ENCODE results near the gene PIP4K2C.
A peak's percentile ranks its signal among the peaks of the same experiment; 100 is the strongest.
"Not testable (repeated sequence)": the region's sequence is repeated elsewhere in the genome, so short reads cannot be mapped to it uniquely, and the experiment has no call there.

Gene PIP4K2C

DNA sequence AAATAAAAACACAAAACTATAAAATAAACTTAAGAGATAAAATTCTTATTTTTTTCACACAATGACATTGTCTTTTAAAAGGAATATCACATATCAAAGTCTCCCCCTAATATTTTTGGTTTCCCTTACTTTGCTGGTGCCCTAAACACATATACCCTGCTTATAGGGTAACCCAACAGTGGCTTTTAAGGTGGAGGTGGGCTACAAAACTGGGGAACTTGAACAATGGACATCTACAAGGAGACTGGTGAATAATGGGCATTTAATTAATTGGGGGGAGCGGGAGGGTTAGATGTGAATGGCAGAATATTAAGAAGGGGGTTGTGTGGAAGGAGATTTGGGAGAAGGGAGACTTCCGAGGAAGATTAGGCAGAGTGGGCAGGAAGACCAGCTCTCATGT, 32.4 kb downstream of the PIP4K2C start:
- DNase-seq: no peak

DNA sequence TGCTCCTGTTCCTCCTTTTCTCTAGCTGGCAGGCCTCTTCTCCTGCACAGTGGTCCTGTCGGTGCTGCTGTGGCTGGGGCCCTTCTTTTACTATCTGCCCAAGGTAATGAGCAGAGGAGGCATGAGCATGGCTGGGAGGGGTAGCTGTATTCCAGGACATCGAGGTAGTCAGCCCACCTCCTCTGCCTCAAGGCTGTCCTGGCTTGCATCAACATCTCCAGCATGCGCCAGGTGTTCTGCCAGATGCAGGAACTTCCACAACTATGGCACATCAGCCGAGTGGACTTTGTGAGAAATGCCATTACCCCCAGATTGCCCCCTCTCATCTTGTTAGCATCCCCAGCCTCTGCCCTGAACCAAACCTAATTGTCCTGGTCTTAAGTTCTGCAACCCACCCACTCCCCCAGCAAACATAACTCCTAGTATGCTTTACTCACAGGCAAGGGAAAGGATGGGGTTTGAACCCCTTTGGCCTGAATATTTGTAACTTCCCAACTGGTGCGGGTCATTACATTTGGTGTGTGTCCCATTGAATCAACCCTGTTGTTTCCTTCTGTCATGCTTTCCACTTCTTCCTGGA, 32.9 kb downstream of the PIP4K2C start:
- peak in 1 of 4 experiments; percentile 17 for DNase-seq

DNA sequence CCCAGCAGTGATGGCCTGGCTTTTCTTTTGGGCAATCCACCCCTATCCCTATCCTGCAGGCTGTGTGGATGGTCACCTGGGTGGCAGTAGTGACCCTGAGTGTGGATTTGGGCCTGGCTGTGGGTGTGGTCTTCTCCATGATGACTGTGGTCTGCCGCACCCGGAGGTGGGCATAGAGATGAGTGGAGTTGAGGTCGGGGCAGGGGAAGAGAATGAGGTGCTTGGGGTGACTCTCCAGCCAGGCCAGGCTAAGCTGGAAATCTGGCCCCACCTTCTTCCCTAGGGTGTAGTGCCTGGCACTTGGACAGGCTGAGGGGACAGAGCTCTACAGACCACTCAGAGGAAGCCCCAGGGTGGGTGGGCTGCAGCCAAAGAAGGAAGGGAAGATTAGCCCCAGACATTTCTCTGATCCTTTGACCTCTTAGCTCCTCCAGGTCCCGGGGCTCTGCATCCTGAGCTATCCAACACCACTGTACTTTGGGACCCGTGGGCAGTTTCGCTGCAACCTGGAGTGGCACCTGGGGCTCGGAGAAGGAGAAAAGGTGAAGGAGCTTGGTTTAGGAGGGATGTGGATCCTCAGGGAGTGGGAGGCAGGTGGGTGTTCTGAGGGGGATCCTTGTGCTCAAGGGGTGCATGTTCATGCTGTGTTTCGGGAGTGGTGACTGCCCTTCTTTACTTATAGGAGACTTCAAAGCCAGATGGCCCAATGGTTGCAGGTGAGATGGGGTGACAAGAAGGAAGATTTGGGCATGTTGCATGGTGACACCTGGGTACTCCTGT, 33.6 kb downstream of the PIP4K2C start:
- peak in 1 of 4 experiments; percentile 0 for DNase-seq

DNA sequence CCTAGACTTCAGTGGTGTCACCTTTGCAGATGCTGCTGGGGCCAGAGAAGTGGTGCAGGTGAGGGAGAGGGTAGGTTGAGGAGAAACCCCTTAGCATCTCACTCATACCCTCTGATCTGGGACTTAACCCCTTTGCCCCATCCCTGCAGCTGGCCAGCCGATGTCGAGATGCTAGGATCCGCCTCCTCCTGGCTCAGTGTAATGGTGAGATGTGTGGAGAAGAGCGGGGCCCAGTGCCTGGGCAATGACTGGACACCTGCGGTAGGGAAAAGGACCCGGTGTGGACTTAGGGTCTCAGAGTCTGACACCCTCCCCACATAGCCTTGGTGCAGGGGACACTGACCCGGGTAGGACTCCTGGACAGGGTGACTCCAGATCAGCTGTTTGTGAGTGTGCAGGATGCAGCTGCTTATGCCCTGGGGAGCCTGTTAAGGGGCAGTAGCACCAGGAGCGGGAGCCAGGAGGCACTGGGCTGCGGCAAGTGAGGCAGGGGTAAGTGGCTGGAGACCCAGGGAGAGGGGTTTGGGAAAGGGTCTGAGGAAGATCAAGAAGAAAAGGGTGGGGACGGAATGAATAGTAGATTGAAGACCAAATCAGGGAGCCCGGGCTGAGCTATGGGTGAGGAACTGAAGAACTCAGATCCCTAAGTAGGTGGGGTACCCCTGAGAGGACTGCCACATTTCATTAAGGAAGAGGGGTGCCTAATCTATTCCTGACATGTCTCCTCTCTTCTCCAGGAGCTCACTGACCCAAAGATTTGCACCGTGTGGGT, 34.5 kb downstream of the PIP4K2C start:
- peak in 1 of 4 experiments; percentile 2 for DNase-seq

DNA sequence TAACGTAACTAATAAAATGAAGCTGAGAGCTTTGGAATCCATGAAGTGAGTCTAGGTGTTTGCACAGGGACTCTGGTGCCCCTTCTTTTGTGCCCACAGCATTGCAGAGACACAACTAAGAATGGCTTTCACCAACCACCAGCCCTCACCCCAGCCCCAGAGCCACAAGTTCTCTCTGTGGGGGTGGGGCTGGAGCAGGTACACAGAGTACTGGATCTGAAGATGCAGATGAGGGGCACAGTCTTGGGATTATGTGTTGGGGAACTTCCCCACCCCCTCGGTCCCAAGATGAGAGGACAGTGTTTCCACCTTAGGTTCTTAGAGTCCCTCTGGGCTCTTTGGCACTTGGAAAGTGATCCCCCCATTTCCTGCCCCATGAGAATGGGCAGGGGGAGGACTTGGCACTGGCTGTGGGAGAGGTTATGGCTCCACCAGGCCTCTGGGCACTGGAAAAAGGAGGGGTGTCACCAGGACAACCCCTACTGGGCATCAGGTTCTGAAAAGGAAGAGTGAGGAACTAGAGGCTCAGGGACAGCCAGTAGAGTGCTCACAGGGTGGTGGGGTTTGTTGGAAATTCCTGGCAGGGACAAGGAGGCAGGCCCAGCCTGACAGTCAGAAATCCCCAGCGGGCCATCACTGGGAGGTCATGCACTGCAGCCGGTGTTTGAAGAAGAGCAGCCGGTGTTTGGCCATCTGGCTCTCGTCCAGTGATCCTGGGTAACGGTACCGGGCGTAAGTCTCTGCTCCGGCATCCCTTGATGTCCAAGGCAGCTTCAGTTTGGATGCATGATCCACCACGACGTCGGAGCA, 35.3 kb downstream of the PIP4K2C start:
- peak in 1 of 4 experiments; percentile 3 for DNase-seq

DNA sequence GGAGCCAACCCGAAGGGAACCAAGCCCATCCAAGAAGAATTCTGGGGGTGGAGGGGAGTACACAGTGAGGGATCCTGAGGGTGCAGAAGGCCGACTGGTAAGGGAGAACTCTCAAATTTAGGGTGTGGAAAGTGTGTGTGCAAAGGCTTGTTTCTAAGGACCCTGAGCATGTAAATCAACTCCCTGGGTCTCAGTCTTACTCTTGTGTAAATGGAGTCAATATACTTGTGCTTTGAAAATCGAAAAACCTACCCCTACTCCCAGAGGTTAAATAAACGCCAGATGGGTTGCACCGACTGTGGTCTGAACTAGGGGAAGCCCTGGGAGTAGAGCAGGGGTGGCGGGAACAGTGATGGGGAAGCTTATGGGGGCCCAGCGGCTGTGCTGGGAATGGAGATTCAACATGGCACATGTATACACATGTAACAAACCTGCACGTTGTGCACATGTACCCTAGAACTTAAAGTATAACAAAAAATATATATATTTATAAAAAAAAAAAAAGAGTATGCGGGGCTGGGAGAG, 36.0 kb downstream of the PIP4K2C start:
- DNase-seq: no peak

DNA sequence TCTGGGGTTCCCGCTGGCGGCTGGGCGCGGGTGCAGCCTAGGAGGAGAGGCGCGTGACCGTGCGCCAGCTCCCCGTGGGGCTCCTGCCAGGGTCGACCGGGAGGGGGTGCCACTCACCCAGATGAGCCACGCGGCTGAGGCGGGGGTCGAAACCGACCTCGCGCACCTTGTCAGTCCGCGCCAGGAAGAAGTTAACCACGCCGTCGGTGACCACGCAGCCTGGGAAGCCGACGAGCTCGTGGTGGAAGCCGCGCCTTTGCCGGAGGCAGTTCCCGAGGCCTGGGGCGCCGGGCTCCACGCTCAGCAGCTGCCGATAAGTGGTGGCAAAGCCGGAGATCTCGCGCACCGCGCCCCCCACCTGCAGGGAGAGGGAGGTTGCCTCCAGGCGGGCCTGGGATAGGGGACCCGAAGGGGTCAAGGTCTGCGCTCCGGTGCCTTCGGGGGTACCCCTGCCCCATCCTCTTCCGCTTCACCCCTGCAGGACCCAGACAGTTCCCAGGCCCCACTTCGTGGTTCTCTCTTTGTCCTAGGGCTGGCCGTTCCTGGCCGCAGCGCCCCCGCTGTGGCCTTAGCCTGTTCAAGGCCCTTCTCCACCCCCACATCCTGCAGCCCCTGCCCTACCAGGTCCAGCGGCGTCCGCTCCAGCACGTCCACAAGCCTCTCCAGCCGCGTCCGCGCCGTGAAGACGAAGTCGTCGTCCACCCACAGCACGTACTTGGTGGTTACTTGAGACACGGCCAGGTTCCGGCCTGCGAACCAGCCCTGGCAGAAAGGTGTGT, 36.7 kb downstream of the PIP4K2C start:
- peak; percentile 14 to 63 (median 34) for DNase-seq

DNA sequence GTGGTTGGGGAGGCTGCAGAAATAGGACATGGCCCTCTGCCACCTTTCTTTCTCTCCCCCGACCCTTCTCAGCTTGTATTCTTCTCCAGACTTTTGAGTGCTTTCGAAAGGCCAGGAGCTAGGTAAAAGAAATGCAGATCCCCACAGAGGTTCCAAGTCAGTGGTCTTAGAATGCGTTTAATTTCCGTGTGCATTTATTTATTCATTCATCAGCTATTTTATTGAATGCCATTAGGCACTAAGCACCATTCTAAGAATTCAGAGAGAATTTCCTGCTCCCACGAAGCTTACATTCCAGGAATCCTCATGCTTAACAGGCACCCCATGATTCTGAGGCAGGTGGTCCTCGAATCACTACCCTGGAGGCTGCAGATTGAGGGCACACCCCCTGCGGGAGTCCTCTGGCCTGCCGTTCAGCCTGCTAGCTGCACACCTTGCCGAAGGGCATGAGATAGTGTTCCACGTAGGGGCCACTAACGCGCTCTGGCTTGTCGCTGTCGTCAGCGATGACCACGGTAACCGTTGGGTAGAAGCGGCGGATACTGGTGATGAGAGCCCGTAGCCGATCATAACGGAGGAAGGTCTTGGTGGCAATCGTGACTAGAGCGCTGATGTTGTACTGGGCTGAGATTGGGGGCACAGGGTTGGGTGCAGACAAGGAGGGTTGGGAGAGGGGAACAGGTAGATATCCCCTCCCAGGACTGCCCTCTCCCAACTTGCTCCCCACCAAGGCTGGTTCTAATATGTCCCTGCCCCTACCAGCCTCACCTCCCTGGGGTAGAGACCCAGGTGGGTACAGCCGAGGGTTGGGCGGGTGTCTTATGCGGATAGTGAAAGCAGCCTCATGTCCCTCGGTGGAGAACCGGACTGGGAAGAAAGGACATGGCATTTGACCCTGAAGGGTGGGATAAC, 37.5 kb downstream of the PIP4K2C start:
- DNase-seq: no peak

DNA sequence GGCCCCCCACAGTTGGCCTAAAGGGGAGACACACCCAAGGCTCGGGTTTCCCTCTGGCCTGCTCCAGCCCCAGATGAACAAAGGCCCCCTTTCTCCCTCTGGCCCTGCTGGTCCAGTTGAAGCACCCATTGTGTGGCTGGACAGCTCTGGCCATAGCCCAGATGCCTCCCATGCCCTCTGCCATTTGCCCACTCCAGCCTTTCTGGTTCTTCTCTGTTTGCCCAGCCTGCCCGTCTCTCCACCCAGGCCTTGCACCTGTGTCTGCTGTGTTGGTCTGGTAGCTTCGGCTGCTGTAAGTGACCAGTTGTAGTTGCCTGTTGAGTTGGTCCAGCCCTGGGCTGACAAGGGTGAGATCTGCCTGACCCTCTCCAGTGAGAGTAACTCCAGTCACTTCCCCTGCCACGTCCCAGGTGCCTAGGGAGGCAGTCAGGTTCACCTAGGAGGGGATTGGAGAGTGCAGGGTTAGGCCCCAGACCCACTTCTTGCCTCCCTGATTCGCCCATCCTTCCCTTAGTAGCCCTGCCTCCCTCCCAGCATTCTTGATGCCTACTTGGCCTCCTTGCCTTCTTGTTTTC, 39.0 kb downstream of the PIP4K2C start:
- no peak for DNase-seq

DNA sequence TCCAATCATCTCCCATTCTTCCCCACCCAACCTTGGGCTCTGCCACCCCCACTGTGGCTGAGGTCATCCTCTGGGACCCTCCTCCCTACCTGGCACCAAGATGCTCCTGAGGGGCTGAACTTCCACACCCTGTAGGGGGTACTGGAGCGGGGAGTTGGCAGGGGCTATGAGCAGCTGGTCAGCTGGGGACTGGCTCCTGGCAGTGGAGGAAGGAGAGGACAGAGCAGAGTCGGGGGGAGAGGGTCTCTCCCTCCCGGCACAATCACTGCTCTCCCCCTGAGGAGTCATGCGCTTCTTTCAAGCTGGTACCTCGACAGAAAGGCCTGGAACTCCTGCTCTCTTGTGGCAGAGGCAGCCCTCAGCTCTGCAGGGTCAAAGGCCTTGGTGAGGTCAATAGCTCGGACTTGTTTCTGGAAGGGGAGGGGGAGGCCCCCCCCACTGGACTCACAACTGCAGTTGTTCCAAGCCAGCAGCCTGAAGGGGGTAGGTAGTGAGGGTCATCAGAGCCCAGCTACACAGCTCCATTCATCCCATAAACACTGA, 40.0 kb downstream of the PIP4K2C start:
- no peak for DNase-seq

DNA sequence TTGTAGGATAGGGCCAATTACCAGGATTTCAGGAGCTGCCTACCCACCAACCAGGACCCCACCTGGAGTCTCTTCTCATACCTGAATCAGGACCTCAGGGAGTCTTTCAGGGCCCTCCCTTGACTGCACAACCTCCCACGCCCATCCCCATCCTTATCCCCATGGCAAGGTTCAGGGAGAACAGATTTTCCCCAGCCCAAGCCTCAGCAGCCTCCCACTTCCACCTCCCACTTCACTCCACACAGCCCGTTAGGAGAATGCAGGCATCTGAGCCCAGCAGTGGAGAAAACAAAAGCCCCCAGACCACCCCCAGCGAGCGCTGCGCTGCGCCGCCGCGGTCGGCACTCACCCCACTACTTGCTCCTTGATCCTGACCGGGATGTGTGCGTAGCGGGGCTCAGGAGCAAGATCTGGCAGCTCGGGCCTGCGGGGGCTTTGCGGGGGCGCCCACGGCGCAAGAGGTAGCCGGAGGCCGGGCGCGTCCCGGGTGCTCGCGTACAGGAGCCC, 40.6 kb downstream of the PIP4K2C start:
- DNase-seq: no peak

DNA sequence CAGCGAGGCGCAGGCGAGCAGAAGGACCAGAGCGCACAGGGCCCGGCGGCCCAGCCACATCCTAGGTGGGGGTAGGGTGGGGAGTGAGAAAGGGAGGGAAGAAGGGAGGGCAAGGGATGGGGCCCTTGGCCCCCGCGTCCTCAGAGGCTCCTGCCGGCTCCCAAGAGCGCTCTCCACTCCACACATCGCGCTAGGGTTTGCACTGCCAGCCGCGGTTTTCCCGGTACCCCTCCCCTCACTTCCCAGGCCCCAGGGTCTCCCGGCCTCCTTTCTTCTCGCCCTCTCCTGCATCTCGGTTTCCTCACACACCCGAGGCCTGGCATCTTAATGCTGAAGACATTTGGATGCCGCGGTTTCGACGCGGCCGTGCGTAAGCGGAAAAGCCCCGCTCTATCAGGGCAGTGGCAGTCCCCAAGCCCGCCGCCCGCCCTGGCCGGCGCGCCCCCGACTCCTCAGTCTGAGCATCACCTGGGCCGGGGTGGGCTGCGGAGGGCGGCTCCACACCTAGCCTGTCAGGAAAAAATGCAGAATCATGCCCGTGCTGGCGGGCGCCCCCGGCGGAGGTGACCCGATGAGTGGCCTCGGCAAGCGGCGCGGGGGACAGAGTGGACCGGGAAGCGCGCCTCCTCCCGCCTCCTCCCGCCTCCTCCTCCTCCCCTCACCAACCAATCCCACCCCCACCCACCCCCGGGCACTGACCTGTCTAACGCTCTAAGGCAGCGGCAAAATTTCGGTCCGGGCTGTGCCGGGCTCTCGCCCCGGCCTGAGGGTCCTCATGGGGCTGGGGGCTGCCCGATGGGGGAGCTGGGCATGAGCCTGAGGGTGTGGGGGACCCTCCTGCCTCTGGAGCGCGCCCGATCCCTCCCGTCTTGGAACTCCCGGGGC, 41.3 kb downstream of the PIP4K2C start:
- DNase-seq: peak in 1 of 4 experiments; percentile 21

DNA sequence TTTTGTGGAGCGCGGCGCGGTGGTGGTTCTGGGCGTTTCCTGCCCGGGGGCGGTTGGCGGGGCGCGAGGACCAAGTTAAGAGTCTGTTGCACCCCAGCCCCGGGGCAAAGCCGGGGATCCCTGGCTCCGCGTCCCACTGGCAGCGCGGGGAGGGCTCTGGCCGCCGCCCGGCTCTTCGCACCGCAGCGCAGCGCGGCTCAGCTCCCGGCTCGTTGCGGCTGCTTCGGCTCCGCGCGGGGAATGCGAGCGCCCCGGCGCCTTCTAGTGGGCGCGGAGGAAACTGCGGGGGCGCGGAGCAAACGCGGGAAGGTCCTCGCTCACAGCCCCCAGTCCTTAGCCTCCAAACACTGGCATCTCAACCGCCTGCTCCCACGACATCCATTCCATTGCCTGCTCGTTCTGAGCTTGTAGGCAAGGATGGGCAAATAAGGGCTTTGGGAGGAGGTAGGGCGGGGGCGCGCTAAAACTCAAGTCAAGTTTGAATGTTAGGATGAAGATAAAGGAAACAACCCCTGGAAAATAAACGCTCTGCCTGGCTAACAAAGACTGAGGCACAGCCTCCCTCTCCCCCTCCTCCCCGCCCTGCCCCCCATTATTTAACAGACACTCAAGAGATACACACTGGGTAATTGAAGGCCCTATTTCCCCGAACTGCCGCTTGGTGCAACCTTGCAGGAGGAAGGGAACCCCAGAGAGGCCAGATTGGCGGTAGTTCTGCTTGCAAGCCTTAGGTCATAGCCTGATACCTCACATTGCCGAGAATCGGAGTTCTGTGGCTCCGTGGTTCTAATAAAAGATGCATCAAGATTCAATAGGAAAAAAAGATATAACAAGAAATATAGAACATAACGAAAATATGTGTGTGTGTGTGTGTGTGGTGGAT, 42.2 kb downstream of the PIP4K2C start, which contains the start of gene B4GALNT1:
Gene B4GALNT1 (minus strand): TSS at position 244 of the 883 bp plus-strand sequence. CDS start 1,069 bp downstream, outside the sequence.
- DNase-seq: peak; percentile 54 to 84 (median 70)

DNA sequence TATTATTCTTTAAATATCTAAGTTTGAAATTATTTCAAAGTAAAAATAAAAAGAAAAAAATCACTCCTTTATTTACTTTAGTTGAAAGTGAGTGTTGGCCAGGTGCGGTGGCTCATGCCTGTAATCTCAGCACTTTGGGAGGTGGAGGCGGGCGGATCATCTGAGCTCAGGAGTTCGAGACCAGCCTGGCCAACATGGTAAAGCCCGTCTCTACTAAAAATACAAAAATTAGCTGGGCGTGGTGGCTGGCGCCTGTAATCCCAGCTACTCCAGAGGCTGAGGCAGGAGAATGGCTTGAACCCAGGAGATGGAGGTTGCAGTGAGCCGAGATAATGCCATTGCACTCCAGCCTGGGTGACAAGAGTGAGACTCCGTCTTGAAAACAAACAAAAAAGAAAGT, 45.7 kb downstream of the PIP4K2C start:
- DNase-seq: not testable (repeated sequence)

DNA sequence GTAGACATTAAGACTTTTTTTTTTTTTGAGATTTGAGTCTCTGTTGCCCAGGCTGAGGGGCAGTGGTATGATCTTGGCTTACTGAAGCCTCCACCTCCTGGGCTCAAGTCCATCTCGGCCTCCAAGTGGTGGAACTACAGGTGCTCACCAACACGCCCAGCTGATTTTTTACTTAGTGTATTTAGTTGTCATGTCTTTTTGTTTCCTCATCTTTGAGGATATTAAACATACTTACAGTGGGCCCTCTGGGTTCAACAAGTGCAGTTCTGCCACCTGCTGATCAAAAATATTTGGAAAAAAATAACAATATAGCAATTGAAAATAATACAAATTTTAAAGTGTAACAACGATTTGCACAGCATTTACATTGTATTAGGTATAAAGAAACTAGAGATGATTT, 46.4 kb downstream of the PIP4K2C start:
- DNase-seq: peak in 1 of 4 experiments; percentile 16

DNA sequence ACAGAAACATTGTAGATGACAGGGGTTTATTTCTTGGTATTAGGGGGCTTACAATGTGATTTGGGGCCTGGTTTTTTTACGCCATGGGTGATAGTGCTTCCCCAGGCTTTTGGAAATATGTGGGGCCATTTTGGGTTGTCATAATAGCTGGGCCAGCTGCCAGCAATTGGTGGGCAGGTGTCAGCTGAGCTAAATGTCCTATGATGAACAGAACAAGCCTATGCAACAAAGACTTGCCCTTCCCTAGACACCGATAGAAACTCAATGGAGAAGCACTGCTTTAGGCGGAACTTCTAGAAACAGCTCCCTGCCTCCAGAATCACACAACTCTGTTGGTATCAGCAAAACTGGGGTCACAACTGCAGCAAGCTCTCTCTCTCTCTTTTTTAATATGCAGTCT, 47.1 kb downstream of the PIP4K2C start:
- no peak for DNase-seq

Data from suppressor macrophage (primary cell).